KG1 (cell line): ENCODE measurements around the gene HMCN1.
"Not testable (repeated sequence)": the region's sequence is repeated elsewhere in the genome, so short reads cannot be mapped to it uniquely, and the experiment has no call there.

Source experiments
- DNase-seq: peaks from one replicate; lab custom pipeline; 2025; lab: John Stamatoyannopoulos, UW

HMCN1 gene

GRCh38 chr1:186154651-186155050 is 420.5 kb downstream of the HMCN1 start:
- DNase-seq: no peak

GRCh38 chr1:186155594-186155993 is 421.4 kb downstream of the HMCN1 start:
- DNase-seq: no peak

GRCh38 chr1:186162895-186163294 is 428.7 kb downstream of the HMCN1 start:
- not testable (repeated sequence) for DNase-seq

GRCh38 chr1:186164773-186165172 is 430.6 kb downstream of the HMCN1 start:
- no peak for DNase-seq

GRCh38 chr1:186165303-186165702 is 431.1 kb downstream of the HMCN1 start:
- DNase-seq: no peak

- no peak for DNase-seq
Measured at GRCh38 chr1:186167096-186167668, 433.0 kb downstream of the HMCN1 start.

GRCh38 chr1:186175588-186175987 is 441.4 kb downstream of the HMCN1 start:
- no peak for DNase-seq

GRCh38 chr1:186178426-186179043 is 444.3 kb downstream of the HMCN1 start:
- DNase-seq: no peak

GRCh38 chr1:186179231-186179630 is 445.0 kb downstream of the HMCN1 start:
- DNase-seq: no peak

GRCh38 chr1:186183219-186183618 is 449.0 kb downstream of the HMCN1 start:
- no peak for DNase-seq

GRCh38 chr1:186183970-186184628 is 449.9 kb downstream of the HMCN1 start:
- no peak for DNase-seq

GRCh38 chr1:186186251-186186650 is 452.1 kb downstream of the HMCN1 start:
- DNase-seq: not testable (repeated sequence)

- DNase-seq: no peak
Measured at GRCh38 chr1:186187601-186188000, 453.4 kb downstream of the HMCN1 start.

GRCh38 chr1:186188004-186188539 is 453.9 kb downstream of the HMCN1 start:
- no peak for DNase-seq

GRCh38 chr1:186188736-186189135 is 454.5 kb downstream of the HMCN1 start:
- DNase-seq: no peak

- no peak for DNase-seq
Measured at GRCh38 chr1:186189156-186189555, 455.0 kb downstream of the HMCN1 start.

- no peak for DNase-seq
Measured at GRCh38 chr1:186191511-186191910, 457.3 kb downstream of the HMCN1 start.

GRCh38 chr1:186193224-186193623 is 459.0 kb downstream of the HMCN1 start:
- DNase-seq: no peak

GRCh38 chr1:186194107-186194756 is 460.0 kb downstream of the HMCN1 start:
- no peak for DNase-seq

GRCh38 chr1:186195377-186195931 is 461.3 kb downstream of the HMCN1 start:
- DNase-seq: no peak

- no peak for DNase-seq
Measured at GRCh38 chr1:186202271-186202764, 468.1 kb downstream of the HMCN1 start.

- DNase-seq: no peak
Measured at GRCh38 chr1:186202776-186203175, 468.6 kb downstream of the HMCN1 start.
